GM23338 (cell line): Measurements from ENCODE around the gene ARMC9. TPM values are rescaled to one million over a fixed set of nuclear protein-coding genes. Genes with fewer than 3 reads are reported as not detected.

Experiments used
- CREB1 ChIP-seq: fragments of 250-450 bp; sonication (Bioruptor Pico); IDR thresholded peaks from 2 replicates; pipeline ENCODE4 v1.5.0; 2020; ENCODE audit warnings: low read depth, mild to moderate bottlenecking, moderate library complexity
- ETS1 ChIP-seq: IDR thresholded peaks from 2 replicates; pipeline ENCODE4 v1.6.1; 2016; ENCODE audit warnings: antibody characterized with exemption
- EZH2 ChIP-seq: fragments of 200-600 bp; sonication (generic); IDR thresholded peaks from one replicate; pipeline ENCODE4 v1.8.0; 2017; ENCODE audit warnings: antibody characterized with exemption, mild to moderate bottlenecking, low read depth; ENCODE audit not compliant: unreplicated experiment
- NANOG ChIP-seq: IDR thresholded peaks from 2 replicates; pipeline ENCODE4 v1.6.1; 2016; ENCODE audit warnings: antibody characterized with exemption, borderline replicate concordance
- POLR2AphosphoS5 ChIP-seq: IDR thresholded peaks from 2 replicates; pipeline ENCODE4 v1.6.1; 2016; ENCODE audit warnings: antibody characterized with exemption, low read depth
- REST ChIP-seq: IDR thresholded peaks from one replicate; pipeline ENCODE4 v1.6.1; 2018; ENCODE audit warnings: antibody characterized with exemption; ENCODE audit not compliant: unreplicated experiment
- STAT1 ChIP-seq: IDR thresholded peaks from one replicate; pipeline ENCODE4 v1.6.1; 2016; ENCODE audit warnings: antibody characterized with exemption; ENCODE audit not compliant: unreplicated experiment
- ZNF462 ChIP-seq: fragments of 250-450 bp; sonication (Bioruptor Pico); IDR thresholded peaks from 2 replicates; pipeline ENCODE4 v1.5.0; 2020; ENCODE audit warnings: mild to moderate bottlenecking, moderate library complexity
- polyA plus RNA-seq: library from polyadenylated mRNA; unstranded; fragments of >200 nt; fragmentation: Nextera tagmentation; extraction: Ambion mirVana; gene quantifications from 2 replicates; pipeline ENCODE4 v1.2.1, GENCODE V29; 2016
- total RNA-seq: library from RNA; depleted of rRNA; stranded (reverse); fragments of >200 nt; shearing (Covaris generic); gene quantifications from 2 replicates; pipeline ENCODE4 v1.2.3, GENCODE V29; 2014

Gene ARMC9
- total and polyA plus RNA-seq, 2 experiments from 2014 or later: 29.2 to 56.0 TPM

- TF ChIP-seq ZNF462 (CRISPR knock-in tag) (no peak), EZH2 (no peak), NANOG (no peak), CREB1 (CRISPR knock-in tag) (no peak), STAT1 (no peak), REST (no peak), ETS1 (no peak), POLR2AphosphoS5 (no peak)
Observed at GRCh38 chr2:231413921-231414476, 215.6 kb downstream of the ARMC9 start (continued).
